SH-SY5Y (cell line): ENCODE measurements around the gene C22orf15.

Experiments used
- GATA2 ChIP-seq: IDR thresholded peaks from 2 replicates; pipeline ENCODE4 v1.6.1; 2011; ENCODE audit warnings: mild to moderate bottlenecking, low read depth, low read length
- GATA3 ChIP-seq: IDR thresholded peaks from 2 replicates; pipeline ENCODE4 v1.6.1; 2011; ENCODE audit warnings: low read depth, mild to moderate bottlenecking, low read length, moderate library complexity

The C22orf15 gene

DNA sequence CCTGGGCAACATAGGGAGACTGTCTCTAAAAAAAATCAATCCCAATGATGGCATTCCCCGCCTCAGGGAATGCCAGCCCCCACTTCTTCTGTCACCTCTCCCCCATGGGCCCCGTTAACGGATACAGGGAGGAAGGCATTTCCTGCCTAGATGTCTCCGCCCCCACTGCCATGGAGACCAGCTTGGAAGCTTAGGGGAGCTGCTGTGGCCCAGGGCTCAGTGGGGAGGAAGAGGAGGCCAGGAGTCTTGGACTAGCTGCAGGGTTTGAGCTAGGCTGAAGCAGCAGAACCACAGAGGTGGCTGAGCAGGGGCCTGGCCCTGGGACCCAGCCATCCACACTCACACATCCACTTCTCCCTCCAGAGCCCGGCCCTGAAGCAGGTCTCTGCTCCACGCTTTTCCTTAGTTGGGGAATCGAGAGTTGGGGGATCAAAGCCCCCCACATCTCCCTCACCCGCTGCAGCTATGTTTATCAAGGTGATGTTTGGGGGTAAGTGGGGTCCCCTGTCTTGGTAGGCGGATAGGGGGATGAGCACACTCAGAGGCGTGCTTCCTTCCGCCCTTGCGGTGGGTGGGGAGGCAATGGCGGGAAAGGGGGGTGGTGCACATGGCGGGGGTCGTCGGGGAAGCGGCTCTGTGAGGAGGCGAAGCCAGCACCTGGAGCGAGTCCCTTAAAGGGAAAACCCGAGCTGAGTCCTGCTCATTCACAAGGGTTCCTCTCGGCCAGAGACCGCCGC, at the start of gene C22orf15:
TSS of gene C22orf15 (plus strand) at position 149 of the 737 bp plus-strand sequence. CDS start at position 466, 317 bp downstream.
- no peak for TF ChIP-seq GATA3
- no peak for TF ChIP-seq GATA2

DNA sequence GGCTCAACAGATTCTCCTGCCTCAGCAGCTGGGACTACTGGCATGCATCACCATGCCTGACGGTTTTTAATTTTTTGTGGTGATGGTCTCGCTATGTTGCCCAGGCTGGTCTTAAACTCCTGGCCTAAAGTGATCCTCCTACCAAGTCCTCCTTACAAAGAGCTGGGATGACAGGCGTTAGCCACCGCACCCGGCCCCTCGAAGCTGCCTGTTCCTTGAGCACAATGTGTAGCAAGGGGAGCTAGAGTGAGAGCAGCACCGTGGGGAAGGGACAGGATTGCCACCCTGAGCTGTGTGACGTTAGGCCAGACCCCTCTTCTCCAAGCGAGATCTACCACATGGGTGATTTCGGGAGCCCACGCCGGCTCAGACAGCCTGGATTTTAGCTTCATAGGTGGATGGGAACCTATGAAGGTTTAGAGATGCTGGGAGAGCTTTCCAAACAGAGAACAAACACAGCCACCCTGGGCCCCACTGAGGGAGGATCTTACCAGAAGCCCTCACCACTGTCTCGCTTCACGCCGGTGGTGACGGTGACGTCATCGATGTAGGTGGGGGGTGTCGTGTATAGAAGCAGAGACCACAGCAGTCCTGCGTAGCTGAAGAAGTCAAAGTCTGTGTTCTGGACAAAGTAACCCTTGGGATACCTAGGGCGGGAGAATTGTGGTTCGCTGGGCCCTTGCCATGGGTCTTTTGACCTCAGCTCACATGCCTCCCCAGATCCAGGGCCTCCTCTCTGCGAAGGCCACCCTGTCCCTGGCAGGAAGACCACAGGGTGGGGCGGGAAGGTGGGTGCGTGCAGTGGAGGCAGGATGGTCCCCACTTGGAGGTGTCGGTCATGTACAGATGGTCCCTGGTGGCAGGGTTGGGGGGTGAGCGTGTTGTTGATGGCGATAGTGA, 48.8 kb upstream of the C22orf15 start:
- no peak for TF ChIP-seq GATA2
- no peak for TF ChIP-seq GATA3

- no peak for TF ChIP-seq GATA2
- TF ChIP-seq GATA3: no peak
Measured at GRCh38 chr22:23714596-23715578, 47.9 kb upstream of the C22orf15 start.

GRCh38 chr22:23715806-23716375, 46.9 kb upstream of the C22orf15 start:
- no peak for TF ChIP-seq GATA2

DNA sequence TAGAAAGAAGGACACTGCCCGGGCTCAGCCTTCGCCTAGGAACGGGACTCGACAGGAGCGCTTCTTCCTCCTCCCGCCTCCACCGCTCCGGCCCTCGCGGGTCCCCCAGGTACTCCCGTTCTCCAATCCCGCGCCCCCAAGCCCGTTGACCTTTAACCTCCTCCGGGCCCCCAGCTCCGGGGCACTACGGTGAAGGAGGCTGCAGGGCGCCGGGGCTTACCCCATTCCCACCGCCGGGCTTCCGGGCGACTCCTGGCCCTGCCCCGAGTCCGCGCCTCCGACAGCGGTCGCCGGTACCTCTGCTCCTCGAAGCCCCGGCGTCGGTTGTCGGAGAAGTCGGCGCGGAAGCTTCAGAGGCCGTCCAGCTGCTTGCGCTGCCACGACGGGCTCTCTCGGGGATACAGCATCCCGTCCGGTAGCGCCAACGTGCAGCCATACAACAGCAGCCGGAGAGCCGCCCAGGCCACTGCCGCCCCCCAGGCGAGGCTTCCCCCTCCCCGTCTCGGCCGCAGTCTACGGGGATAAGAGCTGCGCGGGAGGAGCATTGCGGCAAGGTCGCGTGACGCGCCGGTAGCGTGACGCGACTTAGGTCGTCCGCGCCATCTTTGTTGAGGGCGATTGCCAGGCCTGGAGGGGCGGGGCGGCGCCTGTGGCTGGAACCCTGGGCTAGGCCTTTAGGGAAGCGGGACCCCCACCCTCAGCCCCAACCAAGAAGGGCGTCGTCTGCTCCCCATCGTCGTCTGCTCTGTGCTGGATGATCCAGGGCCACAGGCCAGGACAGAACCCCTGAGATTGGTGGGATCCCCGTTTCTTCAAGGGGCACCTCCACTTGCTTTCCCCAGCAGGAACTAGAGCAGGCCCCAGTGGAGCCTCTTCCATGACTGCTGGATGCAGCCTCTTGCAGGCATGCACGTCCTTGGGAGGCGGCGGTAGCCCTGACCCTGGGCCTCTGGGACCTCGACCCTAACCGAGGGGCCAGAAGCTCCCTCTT, 45.7 kb upstream of the C22orf15 start:
- no peak; the same call in 1 of the 2 replicates for TF ChIP-seq GATA2
- no peak for TF ChIP-seq GATA3

DNA sequence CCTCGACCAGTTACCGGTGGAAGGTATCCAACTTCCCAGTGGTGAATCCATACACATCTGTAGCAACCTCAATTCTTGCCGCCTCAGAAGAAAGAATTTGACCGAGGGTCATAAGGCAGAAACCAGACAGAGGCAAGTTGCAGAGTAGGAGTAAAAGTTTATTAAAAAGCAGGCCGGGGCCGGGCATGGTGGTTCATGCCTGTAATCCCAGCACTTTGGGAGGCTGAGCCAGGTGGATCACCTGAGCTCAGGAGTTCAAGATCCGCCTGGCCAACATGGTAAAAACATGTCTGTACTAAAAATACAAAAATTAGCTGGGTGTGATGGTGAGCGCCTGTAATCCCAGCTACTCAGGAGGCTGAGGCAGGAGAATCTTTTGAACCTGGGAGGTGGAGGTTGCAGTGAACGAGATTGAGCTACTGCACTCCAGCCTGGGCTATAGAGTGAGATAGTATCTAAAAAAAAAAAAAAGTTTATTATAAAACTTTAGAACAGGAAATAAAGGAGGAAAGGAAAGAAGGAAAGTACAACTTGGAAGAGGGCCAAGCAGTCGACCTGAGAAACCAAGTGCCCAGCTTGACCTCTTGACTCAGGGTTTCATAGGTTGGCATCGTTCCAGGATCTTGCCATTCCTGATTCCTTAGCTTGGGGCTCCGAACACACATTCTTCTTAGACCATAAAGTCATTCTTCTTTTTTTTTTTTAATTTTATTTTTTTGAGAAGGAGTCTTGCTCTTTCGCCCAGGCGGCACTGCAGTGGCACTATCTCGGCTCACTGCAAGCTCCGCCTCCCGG, 44.2 kb upstream of the C22orf15 start:
- no peak for TF ChIP-seq GATA3
- TF ChIP-seq GATA2: no peak

- TF ChIP-seq GATA3: no peak
- no peak for TF ChIP-seq GATA2
Measured at GRCh38 chr22:23720855-23721254, 41.9 kb upstream of the C22orf15 start.

DNA sequence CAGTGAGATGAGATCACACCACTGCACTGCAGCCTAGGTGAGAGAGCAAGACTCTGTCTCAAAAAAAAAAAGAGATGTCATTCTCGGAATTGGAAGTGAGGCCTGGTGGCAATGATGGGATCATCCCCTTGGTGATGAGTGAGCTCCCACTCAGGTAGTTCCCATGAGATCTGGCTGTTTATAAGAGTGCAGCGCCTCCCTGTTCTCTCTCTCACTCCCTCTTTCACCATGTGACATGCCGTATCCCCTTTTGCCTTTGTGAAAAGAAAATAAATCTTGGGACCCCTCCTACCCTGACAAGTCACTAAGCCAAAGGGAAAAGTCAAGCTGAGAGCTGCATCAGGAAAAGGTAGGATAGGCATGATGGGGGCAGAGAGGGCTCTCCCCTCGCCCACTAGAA, 40.6 kb upstream of the C22orf15 start:
- no peak for TF ChIP-seq GATA2

DNA sequence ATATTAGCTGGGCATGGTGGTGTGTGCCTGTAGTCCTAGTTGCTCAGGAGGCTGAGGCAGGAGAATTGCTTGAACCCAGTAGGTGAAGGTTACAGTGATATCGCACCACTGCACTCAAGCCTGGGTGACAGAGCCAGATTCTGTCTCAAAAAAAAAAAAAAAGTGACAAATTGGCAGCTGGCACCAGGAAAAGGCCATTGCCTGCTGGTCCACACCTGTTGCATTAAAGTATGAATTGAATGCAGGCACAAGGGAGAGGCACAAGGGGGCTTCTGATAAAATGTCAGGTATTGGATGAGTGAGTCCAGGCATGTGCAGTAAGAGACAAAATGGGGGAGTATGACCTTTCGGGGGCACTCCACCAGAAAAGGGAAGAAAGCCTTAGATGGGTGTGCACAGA, 40.1 kb upstream of the C22orf15 start:
- no peak for TF ChIP-seq GATA2

DNA sequence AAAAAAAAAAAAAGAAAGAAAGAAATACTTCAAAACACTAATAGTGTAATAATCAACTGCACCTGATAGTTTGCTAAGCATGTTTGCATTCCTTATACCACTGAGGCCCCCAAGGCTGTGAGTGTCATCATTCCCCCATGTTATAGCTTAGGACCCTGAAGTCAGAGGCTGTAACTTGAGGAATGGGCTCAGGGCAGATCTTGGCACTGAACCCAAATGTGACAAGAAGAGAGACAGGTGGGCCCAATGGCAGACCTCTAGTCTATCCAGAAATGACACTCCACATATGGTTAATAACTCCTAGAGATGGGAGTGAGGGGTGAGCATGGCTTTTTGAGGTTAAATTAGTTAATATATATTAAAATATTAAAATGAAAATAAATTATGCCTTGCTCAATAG, 25.1 kb upstream of the C22orf15 start:
- TF ChIP-seq GATA2 (no peak), GATA3 (no peak)

GRCh38 chr22:23742505-23743264, 20.1 kb upstream of the C22orf15 start:
- no peak for TF ChIP-seq GATA3
- no peak for TF ChIP-seq GATA2
